Nephron (organoid): Measurements from ENCODE around the gene VRK2.
A peak's percentile ranks its signal among the peaks of the same experiment; 100 is the strongest.

ENCODE experiments used
- H3K27ac Mint-ChIP-seq, 3 experiments: 2 replicates each; pipeline ENCODE4 v1.8.0; 2020; ENCODE audit warnings: mixed read lengths in 3 of 3, mild to moderate bottlenecking in 2 of 3, moderate library complexity in 1 of 3
- H3K27me3 Mint-ChIP-seq: 2 replicates; pipeline ENCODE4 v1.8.0; 2021; ENCODE audit warnings: low read depth, mild to moderate bottlenecking, moderate library complexity, mixed read lengths
- H3K36me3 Mint-ChIP-seq: 2 replicates; pipeline ENCODE4 v1.8.0; 2020; ENCODE audit warnings: low read depth, mixed read lengths
- H3K4me1 Mint-ChIP-seq: 2 replicates; pipeline ENCODE4 v1.8.0; 2020; ENCODE audit warnings: mixed read lengths
- H3K4me3 Mint-ChIP-seq, 3 experiments: 2 replicates each; pipeline ENCODE4 v1.8.0; 2020; ENCODE audit warnings: mild to moderate bottlenecking in 3 of 3, mixed read lengths in 3 of 3, moderate library complexity in 2 of 3
- H3K9me3 Mint-ChIP-seq: 2 replicates; pipeline ENCODE4 v1.8.0; 2020; ENCODE audit warnings: mixed read lengths
- TF ChIP-seq, protein P1 (sequence below), 3 experiments: fragments of 200-600 bp; sonication (generic); IDR thresholded peaks; one replicate each; pipeline ENCODE4 v1.5.0; 2021; ENCODE audit warnings: antibody characterized with exemption in 3 of 3; ENCODE audit not compliant: unreplicated experiment in 3 of 3

The VRK2 gene

DNA sequence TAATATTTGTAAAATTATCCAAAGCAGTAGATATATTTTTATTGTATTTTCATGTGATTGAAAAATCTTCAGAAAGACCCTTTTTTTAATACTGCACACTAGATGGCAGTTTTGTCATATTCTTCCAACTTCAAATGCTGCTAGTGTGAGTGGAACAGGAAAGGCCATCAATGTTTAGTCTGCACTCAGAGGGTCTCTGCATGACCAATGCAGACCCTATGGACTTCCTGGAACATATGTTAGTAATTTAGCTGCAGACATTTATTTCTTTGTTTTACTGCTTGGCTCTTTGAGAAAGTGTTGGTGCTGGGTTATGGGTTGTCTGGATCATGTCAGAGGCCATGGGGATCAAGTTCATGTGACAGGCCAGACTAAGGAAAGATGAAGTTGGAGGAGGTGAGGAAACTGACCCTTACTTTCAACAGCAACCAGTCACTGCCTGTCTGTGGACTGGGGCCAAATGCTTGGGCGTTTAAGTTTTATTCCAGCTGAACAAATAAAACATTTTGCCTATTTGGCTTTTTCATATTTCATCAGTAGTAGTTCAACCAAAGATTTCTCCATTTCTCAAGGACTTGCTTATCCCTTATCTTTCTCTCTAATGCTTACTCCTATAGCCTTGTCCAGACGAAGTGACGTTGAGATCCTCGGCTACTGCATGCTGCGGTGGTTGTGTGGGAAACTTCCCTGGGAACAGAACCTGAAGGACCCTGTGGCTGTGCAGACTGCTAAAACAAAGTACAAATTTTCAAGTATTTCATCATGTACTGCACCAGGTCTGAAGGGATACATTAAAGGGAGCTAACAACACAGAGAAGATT is 84.8 kb downstream of the VRK2 start:
- H3K4me1 Mint-ChIP-seq = peaks cover 14% of the 10 kb centered on the region
- peak overlapping the region; percentile 48 to 56 (median 52) for H3K27ac Mint-ChIP-seq
- H3K27me3 Mint-ChIP-seq = no peaks in the 10 kb centered on the region

DNA sequence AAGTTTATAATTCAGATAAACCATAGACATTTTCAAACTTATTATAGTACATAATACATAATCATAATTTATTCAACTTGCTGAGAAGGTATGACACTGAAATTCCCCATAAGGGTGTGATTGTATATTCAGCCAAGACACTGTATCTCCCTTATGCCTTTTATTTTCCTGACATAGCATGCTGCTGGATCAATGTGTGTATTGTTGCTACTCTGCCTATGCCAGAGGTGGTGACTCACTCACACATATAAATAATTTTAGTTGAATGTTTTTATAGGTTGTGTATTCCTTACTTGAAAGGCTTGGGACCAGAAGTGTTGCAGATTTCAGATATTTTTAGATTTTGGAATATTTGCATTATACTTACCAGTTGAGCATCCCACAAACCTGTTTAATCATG is 86.8 kb downstream of the VRK2 start:
- TF ChIP-seq, protein P1, sequence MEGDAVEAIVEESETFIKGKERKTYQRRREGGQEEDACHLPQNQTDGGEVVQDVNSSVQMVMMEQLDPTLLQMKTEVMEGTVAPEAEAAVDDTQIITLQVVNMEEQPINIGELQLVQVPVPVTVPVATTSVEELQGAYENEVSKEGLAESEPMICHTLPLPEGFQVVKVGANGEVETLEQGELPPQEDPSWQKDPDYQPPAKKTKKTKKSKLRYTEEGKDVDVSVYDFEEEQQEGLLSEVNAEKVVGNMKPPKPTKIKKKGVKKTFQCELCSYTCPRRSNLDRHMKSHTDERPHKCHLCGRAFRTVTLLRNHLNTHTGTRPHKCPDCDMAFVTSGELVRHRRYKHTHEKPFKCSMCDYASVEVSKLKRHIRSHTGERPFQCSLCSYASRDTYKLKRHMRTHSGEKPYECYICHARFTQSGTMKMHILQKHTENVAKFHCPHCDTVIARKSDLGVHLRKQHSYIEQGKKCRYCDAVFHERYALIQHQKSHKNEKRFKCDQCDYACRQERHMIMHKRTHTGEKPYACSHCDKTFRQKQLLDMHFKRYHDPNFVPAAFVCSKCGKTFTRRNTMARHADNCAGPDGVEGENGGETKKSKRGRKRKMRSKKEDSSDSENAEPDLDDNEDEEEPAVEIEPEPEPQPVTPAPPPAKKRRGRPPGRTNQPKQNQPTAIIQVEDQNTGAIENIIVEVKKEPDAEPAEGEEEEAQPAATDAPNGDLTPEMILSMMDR (IDR thresholded peaks at IDR 0.05; ENCODE audit: unreplicated experiment in 3 of 3) = no peak
- Mint-ChIP-seq H3K27ac (no peak overlapping the region), H3K9me3 (no peaks in the 10 kb centered on the region), H3K4me1 (peaks cover 22% of the 10 kb centered on the region), H3K36me3 (peaks cover 6% of the 10 kb centered on the region), H3K4me3 (no peak overlapping the region), H3K27me3 (no peaks in the 10 kb centered on the region)

More for the DNA sequence above, 84.8 kb downstream of the VRK2 start:
- Mint-ChIP-seq H3K4me3 (no peak overlapping the region), H3K9me3 (no peaks in the 10 kb centered on the region), H3K36me3 (peaks cover 6% of the 10 kb centered on the region)
- TF ChIP-seq, protein P1 (IDR thresholded peaks at IDR 0.05; ENCODE audit: unreplicated experiment in 3 of 3) = peak; percentile 14 to 61 (median 44)

DNA sequence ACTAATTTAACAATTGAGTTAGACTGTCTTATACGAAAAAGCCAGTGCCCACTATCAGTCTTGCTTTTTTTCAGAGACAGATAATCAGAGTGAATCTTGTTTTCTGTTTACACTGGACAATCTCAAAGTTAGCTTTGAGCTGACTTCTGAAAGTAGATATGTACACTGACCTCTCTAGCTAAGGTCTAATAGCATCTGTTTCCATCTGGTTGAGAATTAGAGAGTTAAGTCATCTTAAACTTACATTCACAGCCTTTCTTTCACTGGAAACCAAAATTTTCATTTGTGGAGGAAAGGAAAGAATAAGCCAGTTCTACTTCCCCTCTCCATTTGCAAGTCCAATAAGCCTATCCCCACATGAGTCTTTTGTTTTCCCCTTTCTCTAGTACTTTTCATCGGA is 89.3 kb downstream of the VRK2 start:
- Mint-ChIP-seq H3K36me3 (peaks cover 6% of the 10 kb centered on the region), H3K27me3 (no peaks in the 10 kb centered on the region), H3K9me3 (no peaks in the 10 kb centered on the region), H3K4me1 (peaks cover 30% of the 10 kb centered on the region), H3K4me3 (no peak overlapping the region), H3K27ac (no peak overlapping the region)
- TF ChIP-seq, protein P1 (IDR thresholded peaks at IDR 0.05; ENCODE audit: unreplicated experiment in 3 of 3) = no peak

DNA sequence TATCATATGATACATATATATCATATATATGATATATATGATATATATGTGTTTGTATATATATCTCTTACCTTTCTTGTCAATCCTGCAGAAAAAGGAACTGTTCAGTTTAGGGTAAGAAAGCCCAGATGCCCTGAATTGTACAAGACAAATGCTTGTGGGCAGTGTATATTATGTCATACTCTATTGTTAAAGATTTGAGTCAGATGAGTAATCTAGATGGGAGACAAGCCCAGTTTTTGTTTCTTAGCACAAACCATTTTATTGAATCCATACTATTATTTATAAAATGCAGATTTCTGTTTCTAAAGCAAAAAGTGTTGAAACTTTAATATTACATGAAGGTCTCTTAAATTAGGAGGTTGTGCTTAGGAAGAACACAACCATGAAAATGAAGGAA is 90.6 kb downstream of the VRK2 start:
- H3K4me3 Mint-ChIP-seq = no peak overlapping the region

DNA sequence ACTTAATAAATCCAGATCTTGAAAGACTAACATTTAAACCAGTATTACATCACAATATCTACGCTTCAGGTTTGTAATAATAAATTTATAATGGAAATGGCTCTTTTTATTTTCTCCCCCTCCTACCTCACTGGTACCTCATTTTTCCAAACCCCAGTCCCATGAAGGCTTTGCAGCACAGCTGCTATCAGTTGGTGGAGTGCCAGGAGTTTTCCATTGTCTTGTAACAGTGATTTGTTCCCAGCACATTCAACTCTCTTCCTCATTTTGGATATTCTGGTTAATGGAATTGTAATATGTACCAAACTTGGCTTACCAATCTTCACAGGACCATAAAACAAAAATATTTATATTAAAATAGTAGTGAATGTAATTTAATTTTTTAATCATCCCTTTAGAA is 91.2 kb downstream of the VRK2 start:
- Mint-ChIP-seq H3K9me3 (no peaks in the 10 kb centered on the region), H3K4me3 (no peak overlapping the region), H3K4me1 (peaks cover 21% of the 10 kb centered on the region), H3K27me3 (no peaks in the 10 kb centered on the region), H3K27ac (peak overlapping the region in 1 of 3 experiments; percentile 49), H3K36me3 (peaks cover 6% of the 10 kb centered on the region)
- TF ChIP-seq, protein P1 (IDR thresholded peaks at IDR 0.05; ENCODE audit: unreplicated experiment in 3 of 3) = no peak

More for the DNA sequence above, 90.6 kb downstream of the VRK2 start:
- Mint-ChIP-seq H3K9me3 (no peaks in the 10 kb centered on the region), H3K36me3 (peaks cover 6% of the 10 kb centered on the region), H3K27ac (no peak overlapping the region), H3K4me1 (peaks cover 21% of the 10 kb centered on the region), H3K27me3 (no peaks in the 10 kb centered on the region)
- TF ChIP-seq, protein P1 (IDR thresholded peaks at IDR 0.05; ENCODE audit: unreplicated experiment in 3 of 3) = no peak
